ENCODE results near the gene L3MBTL2. TPM values are rescaled to one million over a fixed set of nuclear protein-coding genes. Genes with fewer than 3 reads are reported as not detected.

Gene L3MBTL2
- total RNA-seq, 1 donor, result 32.0 TPM

- no peak for DNase-seq (ENCODE audit: low read depth)
- no peak overlapping the region for H3K4me3 ChIP-seq (ENCODE audit: low read depth, low read length)
- no peak for TF ChIP-seq CTCF (IDR thresholded peaks at IDR 0.05; ENCODE audit: insufficient read depth, low read depth, low read length)
Observed at GRCh38 chr22:41234815-41235695, 29.9 kb downstream of the L3MBTL2 start.

GRCh38 chr22:41237036-41237706 is 32.1 kb downstream of the L3MBTL2 start:
- H3K4me3 ChIP-seq (ENCODE audit: low read depth, low read length), result peak overlapping the region; percentile 21
- TF ChIP-seq CTCF (IDR thresholded peaks at IDR 0.05; ENCODE audit: insufficient read depth, low read depth, low read length), result no peak
- DNase-seq (ENCODE audit: low read depth), result no peak

- DNase-seq (ENCODE audit: low read depth), result peak; percentile 25
- H3K4me3 ChIP-seq (ENCODE audit: low read depth, low read length), result peak overlapping the region; percentile 21
- TF ChIP-seq CTCF (IDR thresholded peaks at IDR 0.05; ENCODE audit: insufficient read depth, low read depth, low read length), result peak; percentile 41
Observed at GRCh38 chr22:41237707-41238569, 32.8 kb downstream of the L3MBTL2 start.

GRCh38 chr22:41238570-41239442 is 33.7 kb downstream of the L3MBTL2 start:
- H3K4me3 ChIP-seq (ENCODE audit: low read depth, low read length), result no peak overlapping the region
- TF ChIP-seq CTCF (IDR thresholded peaks at IDR 0.05; ENCODE audit: insufficient read depth, low read depth, low read length), result no peak
- DNase-seq (ENCODE audit: low read depth), result no peak

GRCh38 chr22:41239443-41240128 is 34.5 kb downstream of the L3MBTL2 start:
- no peak overlapping the region for H3K4me3 ChIP-seq (ENCODE audit: low read depth, low read length)
- no peak for TF ChIP-seq CTCF (IDR thresholded peaks at IDR 0.05; ENCODE audit: insufficient read depth, low read depth, low read length)
- no peak for DNase-seq (ENCODE audit: low read depth)
